HepG2 (cell line): ENCODE results near the gene MIPEP.

Experiments used
- GABPA ChIP-seq, 2 experiments: IDR thresholded peaks; 2 replicates each; pipeline ENCODE4 v1.6.1; 2011 to 2016; ENCODE audit warnings: low read depth in 2 of 2, low read length in 1 of 2, missing biosample characterization in 1 of 2, missing genetic modification characterization in 1 of 2
- HDAC2 ChIP-seq: sonication (generic); formaldehyde crosslinking; IDR thresholded peaks from 2 replicates; pipeline ENCODE4 v1.4.0; 2020; ENCODE audit warnings: missing genetic modification reagents
- KAT8 ChIP-seq: IDR thresholded peaks from 2 replicates; pipeline ENCODE4 v1.6.1; 2016; ENCODE audit warnings: missing genetic modification reagents, missing compliant biosample characterization
- POLR2A ChIP-seq, 2 experiments: IDR thresholded peaks; 2 replicates each; pipeline ENCODE4 v1.6.1; 2011; ENCODE audit warnings: low read depth in 2 of 2, low read length in 2 of 2, mild to moderate bottlenecking in 1 of 2, moderate library complexity in 1 of 2; ENCODE audit not compliant: insufficient read depth in 1 of 2
- TF ChIP-seq, protein P1 (sequence below): sonication (generic); formaldehyde crosslinking; IDR thresholded peaks from 2 replicates; pipeline ENCODE4 v1.5.0; 2020; ENCODE audit warnings: mild to moderate bottlenecking, missing genetic modification reagents, moderate library complexity

DNA sequence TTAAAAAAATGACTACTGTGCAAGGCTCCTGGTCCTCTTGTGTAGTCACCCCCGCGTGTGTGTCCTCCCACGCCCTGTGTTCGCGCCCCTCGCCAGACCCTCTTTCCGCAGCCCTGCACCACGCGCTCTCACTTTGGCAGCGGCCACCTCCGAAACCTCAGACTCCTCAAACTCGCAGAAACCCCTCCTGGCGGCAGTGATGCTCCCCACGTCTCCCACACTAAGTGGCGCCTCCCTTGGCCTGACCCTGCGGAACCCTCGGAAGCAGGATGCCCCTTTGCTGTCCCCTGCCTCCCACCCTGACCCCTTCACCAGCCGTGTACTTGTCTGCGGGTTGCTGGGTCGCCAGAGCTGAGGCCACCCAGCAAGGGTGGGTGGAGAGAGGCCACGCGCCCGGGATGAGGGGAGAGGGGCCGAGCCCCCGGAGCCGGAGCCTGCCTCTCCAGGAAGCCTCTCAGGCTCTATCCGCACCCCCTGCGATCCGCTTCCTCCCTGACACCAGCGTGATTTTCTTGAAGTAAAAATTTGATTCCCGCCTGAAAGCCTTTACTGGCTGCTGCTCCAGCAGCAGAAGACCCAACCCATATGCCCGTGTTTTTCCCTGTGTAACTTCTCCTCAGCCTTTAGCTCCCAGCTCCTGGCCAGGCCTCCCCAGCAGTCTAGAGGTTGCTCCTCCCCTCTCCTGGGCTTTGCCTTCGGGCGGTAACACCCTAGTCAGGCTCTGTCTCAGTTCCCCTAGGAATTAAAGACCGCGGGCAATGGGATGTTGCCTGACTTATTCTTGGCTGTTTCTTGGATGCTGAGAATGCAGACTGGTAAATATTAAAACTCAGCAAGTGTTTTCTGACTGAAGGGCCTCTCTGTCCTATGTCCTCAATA lies 55.2 kb downstream of the MIPEP start:
- TF ChIP-seq GABPA (IDR thresholded peaks at IDR 0.05; ENCODE audit: low read depth, low read length) (no peak), GABPA (CRISPR knock-in tag; IDR thresholded peaks at IDR 0.05; ENCODE audit: low read depth) (no peak), POLR2A (IDR thresholded peaks at IDR 0.05; ENCODE audit: insufficient read depth in 1 of 2, low read depth in 2 of 2, low read length in 2 of 2) (no peak), HDAC2 (CRISPR knock-in tag) (no peak), KAT8 (no peak)
- TF ChIP-seq, protein P1, sequence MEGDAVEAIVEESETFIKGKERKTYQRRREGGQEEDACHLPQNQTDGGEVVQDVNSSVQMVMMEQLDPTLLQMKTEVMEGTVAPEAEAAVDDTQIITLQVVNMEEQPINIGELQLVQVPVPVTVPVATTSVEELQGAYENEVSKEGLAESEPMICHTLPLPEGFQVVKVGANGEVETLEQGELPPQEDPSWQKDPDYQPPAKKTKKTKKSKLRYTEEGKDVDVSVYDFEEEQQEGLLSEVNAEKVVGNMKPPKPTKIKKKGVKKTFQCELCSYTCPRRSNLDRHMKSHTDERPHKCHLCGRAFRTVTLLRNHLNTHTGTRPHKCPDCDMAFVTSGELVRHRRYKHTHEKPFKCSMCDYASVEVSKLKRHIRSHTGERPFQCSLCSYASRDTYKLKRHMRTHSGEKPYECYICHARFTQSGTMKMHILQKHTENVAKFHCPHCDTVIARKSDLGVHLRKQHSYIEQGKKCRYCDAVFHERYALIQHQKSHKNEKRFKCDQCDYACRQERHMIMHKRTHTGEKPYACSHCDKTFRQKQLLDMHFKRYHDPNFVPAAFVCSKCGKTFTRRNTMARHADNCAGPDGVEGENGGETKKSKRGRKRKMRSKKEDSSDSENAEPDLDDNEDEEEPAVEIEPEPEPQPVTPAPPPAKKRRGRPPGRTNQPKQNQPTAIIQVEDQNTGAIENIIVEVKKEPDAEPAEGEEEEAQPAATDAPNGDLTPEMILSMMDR: no peak
